HL-60 (cell line): ENCODE measurements around the gene TLCD5.

Experiments used
- DNase-seq, 2 experiments: peaks; one replicate each; pipeline ENCODE4 v3.0.0-alpha.2; 2010 to 2020; ENCODE audit warnings: low read depth in 1 of 2, low spot score in 1 of 2
- H3K27ac ChIP-seq: fragments of 250-450 bp; sonication (Bioruptor Pico); replicated peaks from 2 replicates; pipeline ENCODE4 v1.5.1; 2020; ENCODE audit warnings: mild to moderate bottlenecking, moderate library complexity
- H3K27me3 ChIP-seq: fragments of 250-450 bp; sonication (Bioruptor Pico); 2 replicates; pipeline ENCODE4 v1.5.1; 2021; ENCODE audit warnings: mild to moderate bottlenecking, moderate library complexity; ENCODE audit not compliant: insufficient read depth, poor library complexity, severe bottlenecking
- H3K4me3 ChIP-seq: replicated peaks from 2 replicates; pipeline ENCODE4 v1.5.1; 2011; ENCODE audit warnings: mild to moderate bottlenecking, control low read depth, low read length; ENCODE audit not compliant: insufficient read depth
- GABPA ChIP-seq: IDR thresholded peaks from 2 replicates; pipeline ENCODE4 v1.6.1; 2012; ENCODE audit warnings: low read depth
- POLR2AphosphoS5 ChIP-seq: IDR thresholded peaks from 2 replicates; pipeline ENCODE4 v1.6.1; 2012; ENCODE audit warnings: low read depth
- SPI1 ChIP-seq: IDR thresholded peaks from 2 replicates; pipeline ENCODE4 v1.6.1; 2012; ENCODE audit warnings: low read depth, mild to moderate bottlenecking, borderline replicate concordance
- TF ChIP-seq, protein P1 (sequence below): IDR thresholded peaks from one replicate; pipeline ENCODE4 v1.5.1; 2011; ENCODE audit warnings: low read length, control low read depth, inconsistent platforms; ENCODE audit not compliant: insufficient read depth
- TF ChIP-seq, protein P2 (sequence below): IDR thresholded peaks from 2 replicates; pipeline ENCODE4 v1.6.1; 2012; ENCODE audit warnings: low read depth; ENCODE audit not compliant: insufficient replicate concordance

Gene TLCD5

DNA sequence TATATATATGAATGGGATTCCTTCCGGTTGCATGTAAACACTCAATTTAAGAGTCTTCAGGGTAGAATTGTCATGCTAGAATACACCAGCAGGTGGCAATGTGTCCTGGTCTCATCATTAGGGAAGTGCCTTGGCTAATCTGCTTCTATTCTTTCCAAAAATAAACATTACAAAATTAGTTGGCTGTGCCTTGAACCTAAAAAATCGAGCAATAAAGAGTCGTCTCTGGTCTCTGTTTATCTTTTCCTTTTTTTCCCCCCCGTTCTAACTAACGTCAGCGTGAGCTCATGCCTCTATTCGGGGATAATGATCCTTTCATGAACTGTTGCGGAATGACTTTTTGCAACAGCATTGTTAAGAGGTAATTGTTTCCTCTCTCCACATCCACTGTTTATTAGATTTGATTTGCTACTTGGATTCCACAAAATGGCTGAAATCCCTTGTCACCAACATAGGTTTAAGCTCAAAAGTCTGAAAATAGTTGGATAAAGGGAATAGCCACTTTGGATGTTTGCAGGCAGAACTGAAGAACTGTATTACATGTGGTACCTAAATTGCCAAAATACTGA, 9.9 kb downstream of the TLCD5 start:
- Histone ChIP-seq H3K27ac (no peak overlapping the region), H3K27me3 (peaks cover 60% of the 10 kb centered on the region), H3K4me3 (no peak overlapping the region)
- DNase-seq: peak; percentile 59 to 65
- TF ChIP-seq POLR2AphosphoS5 (no peak), GABPA (no peak), SPI1 (peak; percentile 77)
- TF ChIP-seq, protein P1, sequence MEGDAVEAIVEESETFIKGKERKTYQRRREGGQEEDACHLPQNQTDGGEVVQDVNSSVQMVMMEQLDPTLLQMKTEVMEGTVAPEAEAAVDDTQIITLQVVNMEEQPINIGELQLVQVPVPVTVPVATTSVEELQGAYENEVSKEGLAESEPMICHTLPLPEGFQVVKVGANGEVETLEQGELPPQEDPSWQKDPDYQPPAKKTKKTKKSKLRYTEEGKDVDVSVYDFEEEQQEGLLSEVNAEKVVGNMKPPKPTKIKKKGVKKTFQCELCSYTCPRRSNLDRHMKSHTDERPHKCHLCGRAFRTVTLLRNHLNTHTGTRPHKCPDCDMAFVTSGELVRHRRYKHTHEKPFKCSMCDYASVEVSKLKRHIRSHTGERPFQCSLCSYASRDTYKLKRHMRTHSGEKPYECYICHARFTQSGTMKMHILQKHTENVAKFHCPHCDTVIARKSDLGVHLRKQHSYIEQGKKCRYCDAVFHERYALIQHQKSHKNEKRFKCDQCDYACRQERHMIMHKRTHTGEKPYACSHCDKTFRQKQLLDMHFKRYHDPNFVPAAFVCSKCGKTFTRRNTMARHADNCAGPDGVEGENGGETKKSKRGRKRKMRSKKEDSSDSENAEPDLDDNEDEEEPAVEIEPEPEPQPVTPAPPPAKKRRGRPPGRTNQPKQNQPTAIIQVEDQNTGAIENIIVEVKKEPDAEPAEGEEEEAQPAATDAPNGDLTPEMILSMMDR: peak; percentile 30
- TF ChIP-seq, protein P2, sequence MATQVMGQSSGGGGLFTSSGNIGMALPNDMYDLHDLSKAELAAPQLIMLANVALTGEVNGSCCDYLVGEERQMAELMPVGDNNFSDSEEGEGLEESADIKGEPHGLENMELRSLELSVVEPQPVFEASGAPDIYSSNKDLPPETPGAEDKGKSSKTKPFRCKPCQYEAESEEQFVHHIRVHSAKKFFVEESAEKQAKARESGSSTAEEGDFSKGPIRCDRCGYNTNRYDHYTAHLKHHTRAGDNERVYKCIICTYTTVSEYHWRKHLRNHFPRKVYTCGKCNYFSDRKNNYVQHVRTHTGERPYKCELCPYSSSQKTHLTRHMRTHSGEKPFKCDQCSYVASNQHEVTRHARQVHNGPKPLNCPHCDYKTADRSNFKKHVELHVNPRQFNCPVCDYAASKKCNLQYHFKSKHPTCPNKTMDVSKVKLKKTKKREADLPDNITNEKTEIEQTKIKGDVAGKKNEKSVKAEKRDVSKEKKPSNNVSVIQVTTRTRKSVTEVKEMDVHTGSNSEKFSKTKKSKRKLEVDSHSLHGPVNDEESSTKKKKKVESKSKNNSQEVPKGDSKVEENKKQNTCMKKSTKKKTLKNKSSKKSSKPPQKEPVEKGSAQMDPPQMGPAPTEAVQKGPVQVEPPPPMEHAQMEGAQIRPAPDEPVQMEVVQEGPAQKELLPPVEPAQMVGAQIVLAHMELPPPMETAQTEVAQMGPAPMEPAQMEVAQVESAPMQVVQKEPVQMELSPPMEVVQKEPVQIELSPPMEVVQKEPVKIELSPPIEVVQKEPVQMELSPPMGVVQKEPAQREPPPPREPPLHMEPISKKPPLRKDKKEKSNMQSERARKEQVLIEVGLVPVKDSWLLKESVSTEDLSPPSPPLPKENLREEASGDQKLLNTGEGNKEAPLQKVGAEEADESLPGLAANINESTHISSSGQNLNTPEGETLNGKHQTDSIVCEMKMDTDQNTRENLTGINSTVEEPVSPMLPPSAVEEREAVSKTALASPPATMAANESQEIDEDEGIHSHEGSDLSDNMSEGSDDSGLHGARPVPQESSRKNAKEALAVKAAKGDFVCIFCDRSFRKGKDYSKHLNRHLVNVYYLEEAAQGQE: no peak

DNA sequence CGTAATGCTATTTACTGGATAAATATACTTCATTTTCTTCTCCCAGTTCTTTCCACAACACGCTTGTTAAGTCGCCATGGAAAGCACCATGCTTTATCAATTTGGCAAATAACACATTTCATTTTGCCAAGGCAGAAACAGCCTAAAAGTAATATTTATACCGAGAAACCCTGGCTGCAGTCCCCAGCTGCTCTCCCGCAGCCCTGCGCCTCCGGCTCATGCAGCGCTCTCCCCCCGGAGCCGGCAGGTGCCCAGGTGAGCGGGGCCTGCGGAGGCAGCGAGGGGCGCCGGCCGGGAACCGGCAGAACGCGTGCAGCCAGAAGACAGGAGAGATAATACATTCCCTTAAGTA, 10.4 kb downstream of the TLCD5 start:
- DNase-seq: no peak
- Histone ChIP-seq H3K4me3 (peak overlapping the region; percentile 50; the same call in 1 of the 2 replicates), H3K27me3 (peaks cover 63% of the 10 kb centered on the region), H3K27ac (no peak overlapping the region)
- TF ChIP-seq, protein P1: no peak
- TF ChIP-seq GABPA (no peak), POLR2AphosphoS5 (no peak)

DNA sequence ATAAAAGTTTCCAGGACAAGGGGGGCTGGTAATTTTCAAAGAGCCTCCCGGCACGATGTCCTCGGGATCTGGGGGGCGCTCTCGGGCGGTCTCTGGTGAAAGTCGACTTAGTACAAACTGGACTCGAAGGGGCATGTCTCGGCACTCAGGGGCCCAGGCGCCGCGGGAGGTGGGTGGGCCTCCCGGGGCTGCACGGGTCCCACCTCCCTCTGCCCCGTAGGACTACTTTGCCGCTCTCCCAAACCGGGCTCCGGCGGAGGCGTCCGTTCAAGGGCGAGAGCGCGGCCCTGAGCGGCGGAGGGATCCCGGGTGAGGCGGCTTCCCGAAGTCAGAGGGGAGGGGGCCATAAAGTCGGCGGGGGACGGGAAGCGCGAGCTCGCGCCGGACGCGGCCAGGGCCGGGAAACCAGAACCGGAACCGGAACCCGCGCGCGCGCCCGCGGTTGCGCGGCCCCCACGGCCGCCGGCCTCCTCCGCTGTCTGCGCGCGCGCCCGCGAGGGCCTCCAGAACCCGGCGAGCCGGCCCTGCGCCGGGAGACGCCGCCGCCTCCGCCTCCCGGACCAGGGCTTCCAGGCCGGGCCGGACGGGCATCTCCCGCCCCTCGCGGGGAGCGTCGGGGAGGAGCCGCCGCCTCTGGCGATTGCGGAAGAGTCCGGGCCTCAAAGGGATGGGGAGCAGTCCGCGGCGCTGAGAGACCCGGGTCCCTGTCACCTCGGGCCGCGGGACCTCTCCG, 11.0 kb downstream of the TLCD5 start, which contains the start of gene ARHGEF12:
TSS of gene ARHGEF12 (plus strand) at position 506 of the 733 bp plus-strand sequence. CDS start 831 bp downstream, outside the sequence.
- no peak within 1 kb of the TSS for H3K27ac ChIP-seq
- peak; percentile 29 to 81 for DNase-seq

More for the DNA sequence above, 11.0 kb downstream of the TLCD5 start, which contains the start of gene ARHGEF12:
- TF ChIP-seq, protein P1: no peak
- TF ChIP-seq GABPA (no peak), SPI1 (no peak), POLR2AphosphoS5 (no peak)
- TF ChIP-seq, protein P2: no peak
- Histone ChIP-seq H3K27me3 (peaks cover 65% of the 10 kb centered on the region), H3K4me3 (peak within 1 kb of the TSS; percentile 50)
